NCI-H2029 treated with DMSO at 0.1 percent for 48 hours (cell line): Measurements from ENCODE around the gene MBTPS1.
"Not testable (repeated sequence)": the region's sequence is repeated elsewhere in the genome, so short reads cannot be mapped to it uniquely, and the experiment has no call there.

ENCODE experiments used
- DNase-seq: peaks from one replicate; lab custom pipeline; 2025; lab: John Stamatoyannopoulos, UW

The MBTPS1 gene

DNA sequence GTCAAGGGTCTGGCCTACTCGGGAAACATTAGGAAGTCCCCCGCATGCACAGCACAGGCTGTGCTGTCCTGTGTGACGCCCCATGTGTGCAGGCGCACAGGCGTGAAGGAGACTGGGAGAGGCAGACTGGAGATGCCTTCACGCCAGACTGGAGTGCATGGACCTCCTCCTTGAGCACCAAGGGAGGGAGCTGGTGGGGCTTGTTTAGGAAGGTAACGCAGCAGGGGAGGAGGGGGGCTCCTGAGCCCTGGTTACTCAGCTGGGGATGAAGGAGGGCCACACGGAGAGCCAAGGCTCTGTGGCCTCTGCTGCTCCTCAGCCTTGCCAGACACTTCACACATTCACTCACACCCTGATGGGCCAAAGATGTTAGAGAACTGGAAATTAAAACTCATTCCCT is 20.5 kb upstream of the MBTPS1 start:
- DNase-seq: no peak

DNA sequence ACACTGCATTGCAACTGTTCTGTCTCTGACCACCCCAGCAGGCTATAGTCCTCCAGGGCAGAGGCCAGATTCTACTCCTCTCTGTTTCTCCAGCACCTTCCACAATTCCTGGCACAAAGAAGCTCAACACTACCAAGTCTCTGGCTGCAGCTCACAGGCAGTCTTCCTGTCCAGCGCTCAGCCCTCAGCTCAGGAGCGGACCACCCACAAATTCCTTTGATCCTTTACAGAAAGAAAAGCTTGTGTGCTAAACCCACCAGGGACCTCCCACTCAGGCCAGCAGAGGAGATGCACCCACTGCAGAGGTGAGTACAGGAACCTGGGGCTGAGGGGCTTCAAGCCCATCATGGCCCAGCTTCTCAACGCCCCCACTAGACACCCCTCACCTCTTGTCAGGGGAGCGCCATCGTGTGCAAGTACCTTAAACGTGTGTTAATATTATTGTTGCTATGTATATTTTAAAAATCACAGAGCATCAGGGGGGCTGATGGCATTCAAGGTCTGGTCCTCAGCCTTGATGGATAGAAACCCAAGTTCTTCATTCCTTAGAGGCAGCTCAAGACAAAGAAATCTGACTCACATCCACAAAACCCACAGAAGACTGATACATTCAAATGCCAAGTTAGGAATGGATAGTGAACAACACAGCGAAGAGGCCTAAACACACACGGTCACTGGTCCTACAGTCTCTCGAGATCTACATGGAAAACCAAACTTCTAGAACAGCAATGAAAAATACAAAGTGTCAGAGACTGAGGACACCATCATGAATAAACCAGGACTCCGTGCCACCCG is 19.8 kb upstream of the MBTPS1 start:
- no peak for DNase-seq

DNA sequence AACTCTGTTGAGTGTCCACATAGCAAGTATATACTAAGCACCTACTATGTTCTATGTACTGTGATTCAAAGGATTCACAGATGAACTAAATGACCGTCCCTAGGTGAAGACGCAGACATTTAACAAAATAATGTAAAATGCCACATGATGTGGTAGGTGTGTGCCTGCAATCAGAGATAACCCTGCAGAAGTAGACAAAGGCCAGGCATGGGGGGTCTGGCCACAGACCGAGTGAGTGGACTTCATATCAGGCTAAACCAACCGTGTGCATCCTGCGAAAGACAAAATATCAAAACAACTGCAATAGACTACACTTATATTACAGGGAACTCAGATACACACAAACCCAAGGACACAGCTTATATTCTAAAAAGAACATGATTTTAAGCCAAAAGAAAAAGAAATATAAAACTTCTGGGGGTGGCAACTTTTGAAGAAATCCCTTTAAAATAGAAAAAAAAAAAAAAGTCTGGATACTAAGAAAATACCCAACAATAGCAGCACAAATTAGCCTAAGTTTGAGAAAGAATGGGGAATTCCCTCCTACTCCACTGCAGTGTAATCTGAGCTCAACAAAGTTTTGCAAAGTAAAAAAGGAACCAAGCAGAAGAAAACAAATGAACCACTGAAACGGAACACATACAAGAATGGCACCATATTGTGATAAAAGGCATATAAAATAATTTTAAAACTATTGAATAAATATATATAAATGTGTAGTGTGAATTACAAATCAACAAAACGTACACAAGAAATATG is 16.0 kb upstream of the MBTPS1 start:
- no peak for DNase-seq

DNA sequence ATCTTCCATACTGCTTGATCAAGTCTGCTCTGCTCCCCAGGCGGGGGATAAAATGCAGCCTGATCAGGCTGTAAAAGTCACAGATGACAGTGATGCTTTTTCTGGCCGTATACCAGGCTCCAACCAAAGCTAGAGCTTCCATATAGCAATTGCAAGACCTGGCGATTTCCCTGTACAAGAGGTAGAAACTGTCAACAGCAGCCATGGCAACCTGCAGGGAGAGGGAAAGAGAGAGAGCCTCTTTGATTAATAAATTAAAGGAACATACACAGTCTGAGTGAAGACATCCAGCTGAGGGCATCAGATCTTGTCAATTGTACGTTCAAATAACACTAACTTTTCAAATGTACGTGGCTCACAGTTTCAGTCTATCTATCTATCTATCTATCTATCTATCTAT is 14.4 kb upstream of the MBTPS1 start:
- DNase-seq: no peak

DNA sequence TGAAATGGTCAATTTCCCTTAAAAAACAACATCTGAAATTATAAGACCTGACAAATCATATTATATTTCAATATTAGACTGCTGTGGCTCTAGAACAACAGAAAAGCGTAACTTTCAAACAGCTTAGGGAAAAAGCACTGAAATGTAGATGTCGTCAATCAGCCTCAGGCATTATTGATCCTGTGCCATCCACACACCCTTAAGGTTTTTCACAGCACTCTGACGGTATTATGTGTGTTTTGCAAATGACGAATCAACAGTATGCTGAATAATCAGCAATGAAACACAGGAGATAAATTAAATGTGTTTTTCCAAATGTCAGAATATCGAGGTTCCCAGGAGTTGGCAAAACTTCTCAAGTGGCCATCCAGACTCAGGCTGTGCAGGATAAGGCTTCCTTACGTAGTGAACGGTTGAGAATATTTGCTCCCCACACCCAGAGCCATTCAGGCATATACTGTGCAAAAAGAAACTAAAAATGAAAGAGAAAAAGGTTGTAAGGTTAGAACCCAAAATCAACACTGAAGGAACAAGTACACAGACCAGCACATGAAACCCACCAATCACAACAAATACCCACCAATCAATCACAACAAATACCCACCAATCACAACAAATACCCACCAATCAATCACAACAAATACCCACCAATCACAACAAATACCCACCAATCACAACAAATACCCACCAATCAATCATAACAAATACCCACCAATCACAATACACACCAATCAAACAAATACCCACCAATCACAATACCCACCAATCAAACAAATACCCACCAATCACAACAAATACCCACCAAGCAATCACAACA is 7.7 kb upstream of the MBTPS1 start:
- no peak for DNase-seq

DNA sequence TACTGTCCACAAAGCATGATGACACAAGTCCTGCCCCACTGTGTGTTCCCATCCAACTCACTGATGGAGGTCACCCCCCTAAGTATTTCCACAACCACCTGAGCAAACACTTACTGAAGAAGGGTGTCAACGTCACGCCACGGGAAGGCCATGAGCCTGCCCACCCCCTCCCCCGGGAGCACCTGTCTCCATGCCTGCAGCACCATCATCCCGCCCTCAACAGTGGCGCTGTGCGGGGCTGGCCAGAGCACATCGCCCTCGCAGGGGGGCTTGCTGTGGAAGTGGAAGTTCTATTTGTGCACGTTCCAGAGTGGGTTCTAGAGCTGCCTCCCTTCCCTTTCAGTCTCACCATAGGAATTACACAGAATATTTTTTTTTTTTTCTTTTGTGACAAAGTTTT is 4.3 kb upstream of the MBTPS1 start:
- no peak for DNase-seq

DNA sequence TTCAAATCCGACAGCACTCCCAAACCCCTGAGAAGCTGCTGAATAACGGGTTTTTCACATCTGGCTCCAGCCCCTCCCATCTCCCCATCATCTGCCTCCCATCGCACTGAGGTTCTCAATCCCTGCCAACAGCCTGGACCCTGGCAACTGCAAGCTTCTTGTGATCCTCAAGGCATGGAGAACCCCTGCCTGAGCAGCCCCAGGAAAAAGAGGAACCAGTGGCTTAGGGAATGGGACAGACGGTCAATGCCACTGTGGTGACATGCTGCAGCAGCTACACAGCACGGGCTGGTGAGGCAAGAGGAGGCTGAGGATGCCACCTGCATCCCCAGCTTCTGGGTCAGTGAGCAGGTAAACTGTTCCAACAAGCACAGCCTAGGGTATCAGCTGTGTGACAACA is 3.3 kb upstream of the MBTPS1 start:
- DNase-seq: no peak

DNA sequence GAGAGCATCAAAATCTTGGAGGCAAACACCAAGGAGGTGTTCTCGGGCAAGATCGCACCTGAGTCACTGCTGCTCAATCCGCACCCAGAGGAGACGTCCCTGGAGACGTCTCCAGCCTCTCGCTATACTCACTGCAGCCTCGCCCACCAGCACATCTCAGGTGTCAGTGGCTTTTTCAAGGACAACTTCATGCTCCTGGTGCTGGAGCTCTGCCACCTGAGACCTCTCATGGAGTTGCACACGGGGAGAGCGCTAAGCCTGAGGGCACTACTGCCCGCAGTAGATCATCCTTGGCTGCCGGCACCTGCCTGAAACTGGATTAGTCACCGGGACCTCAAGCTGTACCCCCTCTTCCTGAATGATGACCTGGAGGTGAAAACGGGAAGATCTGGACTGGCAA is 2.6 kb upstream of the MBTPS1 start:
- DNase-seq: no peak

DNA sequence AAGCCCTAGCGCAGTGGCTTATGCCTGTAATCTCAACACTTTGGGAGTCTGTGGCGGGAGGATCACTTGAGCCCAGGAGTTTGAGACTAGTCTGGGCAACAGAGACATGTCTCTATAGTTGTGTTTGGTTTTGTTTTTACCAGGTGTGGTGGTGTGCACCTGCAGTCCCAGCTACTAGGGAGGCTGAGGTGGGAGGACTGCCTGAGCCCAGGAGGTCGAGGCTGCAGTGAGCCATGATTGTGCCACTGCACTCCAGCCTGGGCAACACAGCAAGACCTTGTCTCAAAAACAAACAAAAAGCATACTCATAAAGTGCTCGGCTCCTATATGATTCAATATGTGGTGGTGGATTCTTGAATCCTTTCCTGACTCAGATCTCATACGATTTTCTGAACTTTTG is 1.6 kb upstream of the MBTPS1 start:
- not testable (repeated sequence) for DNase-seq

DNA sequence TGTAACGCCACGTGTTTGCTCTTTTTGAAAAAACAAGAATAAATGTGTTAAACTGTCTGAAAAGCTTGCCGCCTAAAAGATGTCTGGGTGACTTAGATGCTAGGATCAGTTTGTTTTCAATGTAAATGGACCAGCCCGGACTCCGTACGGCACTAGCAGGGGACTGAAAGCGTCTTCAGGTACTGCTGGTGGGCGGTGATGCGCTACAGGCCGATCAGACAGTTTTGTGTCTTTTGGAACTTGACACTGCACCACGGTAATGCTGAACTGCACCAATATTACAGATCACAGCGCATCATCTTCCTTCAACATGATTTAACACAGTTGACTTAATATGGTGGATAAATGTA is 727 bp upstream of the MBTPS1 start:
- DNase-seq: no peak

DNA sequence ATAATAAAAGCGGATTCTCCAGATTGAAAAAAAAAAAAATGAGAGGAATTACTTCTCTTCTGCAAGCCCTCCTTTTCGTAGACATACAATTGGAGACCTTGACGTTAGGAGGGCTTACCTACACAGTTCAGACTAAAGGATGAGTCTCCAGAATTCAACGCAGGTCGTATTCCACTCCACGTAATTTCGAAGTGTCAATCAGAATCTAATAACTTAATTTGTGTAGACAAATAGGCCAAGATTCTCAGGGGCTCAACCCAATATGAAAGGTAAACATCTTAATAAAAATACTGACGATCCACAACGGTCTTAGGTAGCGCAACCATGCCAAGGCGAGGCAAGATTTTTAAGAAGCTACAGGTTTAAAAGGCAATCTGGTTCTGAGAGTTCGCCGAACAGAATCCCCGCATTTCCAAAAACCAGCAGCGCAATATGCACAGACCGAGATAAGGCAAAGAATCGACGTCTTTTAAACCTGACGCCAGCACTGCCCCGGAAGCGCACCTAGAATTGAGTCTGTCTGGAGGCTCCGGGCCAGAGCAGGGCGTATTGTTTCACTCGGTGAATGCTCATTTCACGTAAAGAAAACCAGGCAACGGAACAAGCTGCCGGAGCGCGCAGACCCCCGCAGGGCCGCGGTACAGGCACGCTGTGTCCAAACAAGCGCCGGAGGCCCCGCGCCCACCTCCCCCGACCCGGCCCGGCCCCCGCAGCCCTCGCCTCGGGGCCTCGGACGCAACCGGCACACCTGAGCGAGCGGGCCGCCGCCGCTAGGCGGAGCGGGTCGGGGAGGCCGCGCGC is 623 bp downstream of the MBTPS1 start:
- no peak for DNase-seq

DNA sequence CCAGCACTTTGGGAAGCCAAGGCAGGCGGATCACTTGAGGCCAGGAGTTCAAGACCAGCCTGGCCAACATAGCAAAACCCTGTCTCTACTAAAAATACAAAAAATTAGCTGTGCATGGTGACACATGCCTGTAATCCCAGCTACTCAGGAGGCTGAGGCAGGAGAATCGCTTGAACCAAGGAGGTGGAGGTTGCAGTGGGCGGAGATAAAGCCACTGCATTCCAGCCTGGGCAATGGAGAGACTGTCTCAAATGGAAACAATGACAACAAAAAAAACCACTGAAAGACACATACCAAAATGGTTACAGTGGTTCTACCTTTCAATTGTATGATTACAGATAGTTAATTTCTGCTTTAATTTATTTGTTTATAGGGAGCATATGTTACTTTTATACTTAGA is 4.8 kb downstream of the MBTPS1 start:
- DNase-seq: not testable (repeated sequence)

DNA sequence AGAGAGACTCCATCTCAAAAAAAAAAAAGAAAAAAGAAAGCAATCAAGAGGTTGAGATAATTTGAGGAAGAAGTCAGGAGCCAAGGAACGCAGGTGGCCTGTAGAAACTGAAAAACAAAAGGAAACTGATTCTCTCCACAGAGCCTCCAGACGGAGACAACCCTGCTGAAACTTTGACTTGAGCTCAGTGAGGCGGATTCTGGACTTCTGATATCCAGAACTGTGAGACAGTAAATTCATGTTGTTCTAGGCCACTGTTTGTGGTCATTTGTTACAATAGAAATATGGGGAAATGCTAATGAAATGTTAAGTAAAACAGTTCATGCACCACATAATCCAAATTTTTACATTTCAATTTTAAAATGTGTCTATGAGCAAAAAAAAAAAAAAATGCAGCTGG is 5.2 kb downstream of the MBTPS1 start:
- DNase-seq: no peak

DNA sequence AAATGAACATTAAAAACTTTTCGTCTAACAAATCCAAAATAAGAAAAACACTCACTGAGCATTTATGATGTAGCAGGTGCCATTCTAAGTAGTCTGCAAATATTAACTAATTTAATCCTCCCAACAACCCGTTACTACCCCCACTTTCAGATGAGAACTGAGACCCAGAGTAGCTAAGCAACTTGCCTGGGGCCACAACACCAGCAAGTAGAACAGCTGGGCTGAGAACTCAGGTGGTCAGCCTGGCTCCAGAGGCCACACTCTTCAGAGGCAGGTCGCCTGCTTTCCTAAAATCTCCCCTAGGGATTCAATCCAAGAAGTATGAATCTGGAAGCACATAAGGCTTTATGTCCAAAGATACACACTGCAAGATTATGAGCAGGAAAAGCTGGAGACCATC is 6.2 kb downstream of the MBTPS1 start:
- no peak for DNase-seq

DNA sequence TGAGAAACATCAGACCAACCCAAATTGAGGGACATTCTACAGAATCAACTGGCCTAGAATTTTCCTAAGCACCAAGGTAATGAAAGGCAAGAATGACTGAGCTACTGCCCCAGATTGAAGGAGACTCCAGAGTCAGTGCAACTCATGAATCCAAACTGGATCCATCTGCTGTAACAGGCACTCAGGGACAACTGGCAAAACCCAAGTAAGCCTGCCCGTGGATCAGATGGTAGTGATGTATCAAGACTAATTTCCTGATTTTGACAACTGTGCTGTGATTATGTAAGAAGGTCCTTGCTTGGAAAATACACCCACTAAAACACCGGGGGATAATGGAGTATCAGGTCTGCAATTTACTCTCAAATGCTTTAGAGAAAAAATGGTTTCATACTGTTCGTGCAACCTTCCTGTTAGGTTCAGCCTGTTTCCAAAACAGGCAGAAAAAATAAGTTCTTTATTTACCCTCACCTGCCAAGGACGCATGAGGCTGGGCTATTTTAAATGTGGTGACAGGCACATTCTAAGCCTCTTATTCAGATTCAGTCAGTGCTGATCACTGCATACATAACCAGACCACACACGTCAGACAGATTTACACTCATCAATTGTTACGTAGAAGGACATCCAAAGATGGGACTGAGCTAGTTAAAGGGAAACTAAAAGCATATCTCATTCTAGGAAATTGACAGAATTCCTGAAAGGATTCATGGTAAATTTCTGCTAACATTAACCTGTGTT is 7.0 kb downstream of the MBTPS1 start:
- DNase-seq: no peak

DNA sequence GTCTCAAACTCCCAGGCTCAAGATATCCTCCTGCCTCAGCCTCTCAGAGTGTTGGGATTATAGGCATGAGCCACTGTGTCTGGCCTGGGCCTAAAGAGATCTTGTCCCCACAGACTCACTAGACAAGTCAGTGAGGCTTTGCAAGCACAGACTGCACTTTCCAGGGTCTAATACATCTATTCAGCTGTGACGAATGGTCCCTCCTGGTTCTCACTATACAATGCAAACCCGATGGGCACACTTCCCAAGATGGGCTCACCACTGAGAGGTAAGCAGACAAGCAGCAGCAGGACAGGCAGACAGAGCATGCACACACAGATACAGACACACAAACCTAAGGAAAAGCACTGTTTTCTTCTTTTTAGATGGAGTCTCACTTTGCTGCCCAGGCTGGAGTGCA is 8.8 kb downstream of the MBTPS1 start:
- no peak for DNase-seq

DNA sequence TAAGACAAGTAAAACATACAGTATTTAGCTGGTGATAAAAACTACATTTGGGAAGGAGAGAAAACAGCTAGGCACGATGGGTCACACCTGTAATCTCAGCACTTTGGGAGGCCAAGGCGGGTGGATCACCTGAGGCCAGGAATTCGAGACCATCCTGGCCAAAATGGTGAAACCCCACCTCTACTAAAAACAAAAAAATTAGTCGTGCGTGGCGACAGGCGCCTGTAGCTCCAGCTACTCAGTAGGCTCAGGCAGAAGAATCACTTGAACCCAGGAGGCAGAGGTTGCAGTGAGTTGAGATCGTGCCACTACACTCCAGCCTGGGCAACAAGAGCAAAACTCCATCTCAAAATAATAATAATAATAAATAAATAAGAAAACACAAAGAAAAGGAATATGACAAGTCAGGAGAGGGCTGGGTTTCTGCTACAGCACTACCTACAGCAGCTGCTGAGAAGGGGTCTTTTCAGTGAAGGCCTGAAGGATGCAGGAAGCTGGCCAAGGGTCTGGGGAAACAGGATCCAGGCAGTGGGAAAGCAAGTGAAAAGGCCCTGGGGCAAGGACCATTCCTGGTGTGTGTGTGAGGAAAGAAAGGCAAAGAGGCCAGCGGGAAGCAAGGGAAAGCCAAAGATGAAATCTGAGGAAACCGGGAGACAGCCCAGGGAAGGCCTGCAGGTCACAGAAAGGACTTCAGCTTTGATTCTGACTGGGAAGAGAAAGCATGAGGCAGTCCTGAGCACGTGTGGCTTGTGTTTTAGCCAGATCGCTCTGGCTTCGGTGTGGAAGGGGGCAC is 10.6 kb downstream of the MBTPS1 start:
- no peak for DNase-seq

DNA sequence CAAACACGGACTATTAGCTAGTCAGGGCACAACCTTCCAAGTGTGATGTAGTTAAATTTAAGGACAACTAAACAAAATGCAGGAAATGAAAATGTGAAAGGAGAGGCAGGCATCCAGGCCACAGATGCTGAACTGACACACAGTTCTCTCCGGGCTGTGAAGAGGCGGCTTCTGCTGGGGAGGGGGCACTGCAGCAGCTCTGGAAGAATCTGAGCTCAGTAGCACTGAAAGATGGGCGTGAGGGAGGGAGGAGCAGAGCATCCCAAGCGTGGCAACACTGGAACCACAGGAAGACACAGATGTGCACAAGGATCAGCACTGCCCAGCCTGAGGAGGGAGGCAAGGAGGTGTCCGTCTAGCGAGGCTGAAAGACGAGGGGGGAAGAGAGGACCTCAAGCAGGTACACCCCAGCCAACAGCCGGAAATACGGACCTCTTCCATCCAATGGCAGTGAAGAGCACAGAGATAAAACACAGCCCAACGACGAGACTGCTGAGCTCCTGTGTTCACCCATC is 11.4 kb downstream of the MBTPS1 start:
- no peak for DNase-seq

DNA sequence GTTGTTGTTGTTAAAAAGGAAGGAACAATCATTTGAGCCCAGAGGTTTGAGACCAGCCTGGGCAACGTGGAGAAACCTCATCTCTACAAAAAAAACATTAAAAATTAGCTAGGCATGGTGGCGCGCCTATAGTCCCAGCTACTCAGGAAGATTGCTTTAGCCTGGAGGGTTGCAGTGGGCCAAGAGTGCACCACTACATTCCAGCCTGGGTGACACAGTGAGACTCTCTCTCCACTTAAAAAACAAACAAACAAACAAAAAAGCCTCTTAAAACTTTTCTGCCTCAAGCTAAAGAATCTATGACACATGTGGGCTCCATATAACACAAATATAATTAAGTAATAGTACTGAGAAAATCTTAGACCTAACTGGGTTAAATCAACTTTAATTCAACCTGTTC is 12.5 kb downstream of the MBTPS1 start:
- no peak for DNase-seq

DNA sequence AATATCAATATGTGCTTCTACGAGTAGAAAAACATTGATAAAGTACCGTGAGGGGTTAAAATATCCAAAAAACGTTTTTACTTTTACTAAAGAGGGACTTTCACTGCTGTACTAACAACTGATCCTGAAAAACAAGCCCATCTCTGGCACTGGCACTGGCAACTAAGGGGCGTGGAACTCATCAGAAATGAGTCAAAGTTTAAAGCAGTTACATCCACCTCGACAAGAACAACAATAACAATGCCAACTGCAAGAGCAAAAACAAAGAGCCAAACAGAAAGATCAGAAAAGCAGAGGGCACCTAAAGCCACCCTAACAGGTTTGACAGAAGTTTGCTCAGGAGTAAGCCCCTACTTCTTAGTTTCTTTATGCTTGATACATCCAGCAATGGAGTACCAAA is 13.1 kb downstream of the MBTPS1 start:
- no peak for DNase-seq
